Measurements from ENCODE around the gene CAPN5. TPM values are rescaled to one million over a fixed set of nuclear protein-coding genes. Genes with fewer than 3 reads are reported as not detected.

CAPN5 gene
- total and polyA plus RNA-seq, 4 donors, result 6.5 to 25.8 (median 18.2) TPM

GRCh38 chr11:77127235-77127911 is 60.6 kb downstream of the CAPN5 start:
- TF ChIP-seq EGR1 (IDR thresholded peaks at IDR 0.05; ENCODE audit: low read depth in 2 of 2), result no peak
- TF ChIP-seq RAD21 (IDR thresholded peaks at IDR 0.05), result peak; percentile 89 to 94
- TF ChIP-seq GABPA (IDR thresholded peaks at IDR 0.05 in 1 of 2, conservative IDR thresholded peaks at IDR 0.05 in 1 of 2), result no peak
- TF ChIP-seq RXRA (IDR thresholded peaks at IDR 0.05), result peak in 1 of 2 donors; percentile 18
- no peak for TF ChIP-seq HNF4A (conservative IDR thresholded peaks at IDR 0.05)
- no peak for TF ChIP-seq MAX (IDR thresholded peaks at IDR 0.05)
- no peak for TF ChIP-seq SP1 (IDR thresholded peaks at IDR 0.05)
- TF ChIP-seq REST (IDR thresholded peaks at IDR 0.05), result no peak
- TF ChIP-seq CTCF (IDR thresholded peaks at IDR 0.05; ENCODE audit: low read depth, low read length, missing input control), result peak; percentile 89
- no peak for TF ChIP-seq HNF4G (IDR thresholded peaks at IDR 0.05)
- no peak for TF ChIP-seq FOXA1 (IDR thresholded peaks at IDR 0.05)
- no peak for TF ChIP-seq YY1 (IDR thresholded peaks at IDR 0.05)
- TF ChIP-seq NR2F2 (IDR thresholded peaks at IDR 0.05), result no peak
- TF ChIP-seq ATF3 (IDR thresholded peaks at IDR 0.05), result no peak
- TF ChIP-seq ZBTB33 (IDR thresholded peaks at IDR 0.05), result no peak
- no peak for TF ChIP-seq TAF1 (conservative IDR thresholded peaks at IDR 0.05)
- Histone ChIP-seq H3K4me3 (ENCODE audit: low read depth in 1 of 3, low read length in 3 of 3) (peak overlapping the region; percentile 30 to 61 (median 31)), H3K27me3 (ENCODE audit: control insufficient read depth in 4 of 4, insufficient read depth in 4 of 4, low read length in 3 of 4) (no peaks in the 10 kb centered on the region), H3K9ac (ENCODE audit: low read depth in 1 of 2, low read length in 2 of 2) (peak overlapping the region; percentile 20 to 58), H3K4me1 (ENCODE audit: control insufficient read depth in 4 of 4, insufficient read depth in 4 of 4, low read length in 3 of 4) (peaks cover 16 to 61% (median 53%) of the 10 kb centered on the region in 4 donors), H3K9me3 (ENCODE audit: control insufficient read depth in 4 of 4, low read length in 3 of 4) (no peaks in the 10 kb centered on the region), H3K27ac (ENCODE audit: low read depth in 1 of 2, low read length in 2 of 2) (peak overlapping the region; percentile 64 to 68), H3K36me3 (ENCODE audit: control insufficient read depth in 4 of 4, insufficient read depth in 3 of 4, low read depth in 1 of 4, low read length in 3 of 4) (peaks cover 0 to 23% (median 13%) of the 10 kb centered on the region in 4 donors)
- DNase-seq (ENCODE audit: low spot score), result peak; percentile 79
- 2% methylated on average over 27 of the region's 27 CpGs for WGBS

Measured in liver (tissue), 9 donors.